K562 (cell line): Measurements from ENCODE around the gene RDH11. TPM values are rescaled to one million over a fixed set of nuclear protein-coding genes. Genes with fewer than 3 reads are reported as not detected.

Source experiments
- ATAC-seq: fragments of 200-7000 bp; cut with Tn5 transposase; 3 replicates; pipeline ENCODE4 v1.9.1; 2020; ENCODE audit warnings: moderate library complexity
- BruUV-seq: library from RNA; stranded (reverse); fragments of 400-500 nt; replicated peaks from 2 replicates; lab custom pipeline; 2021; lab: Mats Ljungman, UMichigan
- CTCF ChIA-PET: fragments of 300-600 bp; formaldehyde crosslinking; extraction: SDS; loops from one replicate; lab custom pipeline; 2021; ENCODE audit warnings: low intra/inter-chr PET ratio; lab: Yijun Ruan, JAX
- POLR2A ChIA-PET: fragments of 300-600, 350-650 bp; sonication (Branson Sonifier 250); formaldehyde crosslinking; extraction: SDS; loops from one replicate; lab custom pipeline; 2021; ENCODE audit warnings: antibody characterized with exemption, inconsistent platforms; lab: Yijun Ruan, JAX
- DNase-seq, 4 experiments: peaks; one replicate each; pipeline versions ENCODE4 v3.0.0 to v3.0.0-alpha.2; 2011 to 2018; ENCODE audit warnings: low spot score in 3 of 4, mixed read lengths in 3 of 4; ENCODE audit errors: extremely low read depth in 1 of 4
- FAIRE-seq: peaks from 2 replicates; lab custom pipeline; 2011; peaks lifted over from hg19 to GRCh38; lab: Jason Lieb, UNC
- H2AFZ ChIP-seq: 2 replicates; pipeline ENCODE4 v1.6.0; 2011; ENCODE audit warnings: low read depth, low read length, control low read depth, inconsistent platforms
- H3K27ac ChIP-seq: fragments of 200-600 bp; 3 replicates; pipeline ENCODE4 v1.8.0; 2011; ENCODE audit warnings: low read depth, mild to moderate bottlenecking, control low read depth, inconsistent platforms, low read length, moderate library complexity, mixed read lengths; ENCODE audit errors: extremely low read depth
- H3K27me3 ChIP-seq, 2 experiments: fragments of 300-600 bp in 1 of 2; 2 replicates in 1 of 2; 3 replicates in 1 of 2; pipeline versions ENCODE4 v1.6.0 to v1.8.0; 2011; ENCODE audit warnings: inconsistent platforms in 2 of 2, low read length in 2 of 2, mild to moderate bottlenecking in 1 of 2, mixed read lengths in 1 of 2, moderate library complexity in 1 of 2; ENCODE audit not compliant: control insufficient read depth in 2 of 2, insufficient read depth in 2 of 2
- H3K36me3 ChIP-seq: fragments of 300-600 bp; 3 replicates; pipeline ENCODE4 v1.8.0; 2011; ENCODE audit warnings: mild to moderate bottlenecking, low read length, inconsistent platforms; ENCODE audit not compliant: control insufficient read depth, insufficient read depth
- H3K4me1 ChIP-seq, 2 experiments: fragments of 200-600 bp in 1 of 2; replicated peaks in 1 of 2; 2 replicates in 1 of 2; 3 replicates in 1 of 2; pipeline versions ENCODE4 v1.5.1 to v1.8.0; 2011; ENCODE audit warnings: inconsistent platforms in 2 of 2, low read length in 2 of 2, mild to moderate bottlenecking in 1 of 2, mixed read lengths in 1 of 2, moderate library complexity in 1 of 2; ENCODE audit not compliant: control insufficient read depth in 2 of 2, insufficient read depth in 2 of 2
- H3K4me2 ChIP-seq: 2 replicates; pipeline ENCODE4 v1.6.1; 2011; ENCODE audit warnings: low read length, control low read depth, inconsistent platforms, mixed read lengths; ENCODE audit not compliant: insufficient read depth
- H3K4me3 ChIP-seq: fragments of 200-600 bp; sonication (generic), shearing (Covaris generic); 2 replicates; pipeline ENCODE4 v1.5.1; 2016; ENCODE audit warnings: control low read depth, inconsistent platforms
- H3K79me2 ChIP-seq: fragments of 200-600 bp; 3 replicates; pipeline ENCODE4 v1.8.0; 2011; ENCODE audit warnings: low read length, inconsistent platforms; ENCODE audit not compliant: control insufficient read depth, insufficient read depth
- H3K9ac ChIP-seq, 2 experiments: 2 replicates each; pipeline versions ENCODE4 v1.6.0 to v1.6.1; 2011; ENCODE audit warnings: low read depth in 2 of 2, low read length in 2 of 2, control low read depth in 1 of 2, inconsistent platforms in 1 of 2, mild to moderate bottlenecking in 1 of 2, mixed read lengths in 1 of 2; ENCODE audit not compliant: insufficient read depth in 1 of 2
- H3K9me1 ChIP-seq: one replicate; pipeline ENCODE4 v1.6.0; 2011; ENCODE audit warnings: inconsistent platforms, mild to moderate bottlenecking, low read length, moderate library complexity; ENCODE audit not compliant: control insufficient read depth, insufficient read depth
- H3K9me3 ChIP-seq: replicated peaks from 2 replicates; pipeline ENCODE4 v1.5.1; 2011; ENCODE audit warnings: low read depth, low read length, inconsistent platforms; ENCODE audit not compliant: control insufficient read depth, insufficient read depth
- H4K20me1 ChIP-seq: replicated peaks from 2 replicates; pipeline ENCODE4 v1.6.1; 2011; ENCODE audit warnings: low read length, inconsistent platforms, mixed read lengths; ENCODE audit not compliant: control insufficient read depth, insufficient read depth
- MYNN ChIP-seq, 2 experiments: sonication (generic); formaldehyde crosslinking in 1 of 2; IDR thresholded peaks; 2 replicates each; pipeline versions ENCODE4 v1.5.0 to v1.6.1; 2016 to 2020; ENCODE audit warnings: antibody characterized with exemption in 1 of 2, missing genetic modification reagents in 1 of 2
- SETDB1 ChIP-seq: IDR thresholded peaks from one replicate; pipeline ENCODE4 v1.6.1; 2012; ENCODE audit warnings: low read length, control low read depth, inconsistent platforms
- SIN3A ChIP-seq, 2 experiments: fragments of 150-350 bp in 1 of 2; IDR thresholded peaks; 2 replicates each; pipeline ENCODE4 v1.6.1; 2011 to 2016; ENCODE audit warnings: borderline replicate concordance in 2 of 2, low read depth in 2 of 2, low read length in 2 of 2, mild to moderate bottlenecking in 2 of 2, moderate library complexity in 2 of 2; ENCODE audit not compliant: control insufficient read depth in 1 of 2
- SMAD3 ChIP-seq: fragments of 450-650 bp; formaldehyde crosslinking; conservative IDR thresholded peaks from 2 replicates; pipeline ENCODE4 v1.4.0; 2020; ENCODE audit warnings: mild to moderate bottlenecking
- TAF9B ChIP-seq: fragments of 450-650 bp; IDR thresholded peaks from 2 replicates; pipeline ENCODE4 v1.6.1; 2018; ENCODE audit warnings: mild to moderate bottlenecking; ENCODE audit not compliant: partially characterized antibody
- TBP ChIP-seq: optimal IDR thresholded peaks from 2 replicates; pipeline ENCODE3; 2011; ENCODE audit warnings: low read depth, low read length, improper control_type of control experiment
- ZFP30 ChIP-seq: fragments of 250-450 bp; sonication (Bioruptor Pico); IDR thresholded peaks from 2 replicates; pipeline ENCODE4 v1.8.0; 2022; ENCODE audit warnings: moderate library complexity, mild to moderate bottlenecking, inconsistent platforms, borderline replicate concordance
- ZNF316 ChIP-seq: fragments of 450-650 bp; IDR thresholded peaks from 2 replicates; pipeline ENCODE4 v1.6.1; 2016
- WGBS: fragments of 100-300 bp; shearing (Covaris generic); methylation state at CpG from one replicate; pipeline ENCODE4 v1.1.6; 2016; ENCODE audit warnings: low coverage, mixed read lengths; ENCODE audit not compliant: insufficient coverage; ENCODE audit errors: missing lambda C conversion rate; 5-methylcytosine and 5-hydroxymethylcytosine counted together
- in situ Hi-C: fragments of 300-500 bp; cut with MboI; formaldehyde crosslinking; loops from 4 replicates; pipeline ENCODE4 v1.15.0; 2018; ENCODE audit warnings: inconsistent platforms, mixed read lengths
- intact Hi-C: fragments of 100-400 bp; cut with micrococcal nuclease; formaldehyde crosslinking; loops from 2 replicates; pipeline ENCODE4 v1.14.2; 2022
- polyA plus RNA-seq, 8 experiments: library from polyadenylated mRNA; depleted of rRNA in 4 of 8; stranded (reverse) in 5 of 8; unstranded in 3 of 8; fragments of >200 nt; fragmentation: Nextera tagmentation in 2 of 8; fragmentation: Illumina TruSeq in 1 of 8; extraction: Ambion mirVana in 2 of 8; extraction: Trizol in 1 of 8; gene quantifications; 2 replicates each; pipeline versions ENCODE4 v1.2.1 to v1.2.3, GENCODE V29; 2011 to 2014; ENCODE audit warnings: inconsistent platforms in 1 of 8, missing spikeins in 1 of 8
- total RNA-seq, 7 experiments: library from RNA; depleted of rRNA in 6 of 7; stranded (reverse); fragments of >200 nt in 6 of 7; fragmentation: Illumina TruSeq in 2 of 7; extraction: Trizol in 2 of 7; gene quantifications; 2 replicates each; pipeline versions ENCODE4 v1.2.1 to v1.2.3, GENCODE V29; 2011 to 2021; ENCODE audit warnings: low replicate concordance in 1 of 7
- TF ChIP-seq, protein P1 (sequence below), 3 experiments: IDR thresholded peaks in 2 of 3; conservative IDR thresholded peaks in 1 of 3; 2 replicates each; pipeline ENCODE4 v1.5.1; 2011 to 2012; ENCODE audit warnings: low read length in 3 of 3, mild to moderate bottlenecking in 3 of 3, control low read depth in 2 of 3, improper control_type of control experiment in 1 of 3, inconsistent platforms in 1 of 3, low read depth in 1 of 3, mixed read lengths in 1 of 3, moderate library complexity in 1 of 3; ENCODE audit not compliant: insufficient read depth in 2 of 3
- TF ChIP-seq, protein P2 (sequence below), 2 experiments: fragments of 150-350 bp in 1 of 2; IDR thresholded peaks; 2 replicates each; pipeline ENCODE4 v1.6.1; 2012 to 2016; ENCODE audit warnings: low read depth in 2 of 2, low read length in 2 of 2, mild to moderate bottlenecking in 1 of 2, moderate library complexity in 1 of 2
- TF ChIP-seq, protein P3 (sequence below): fragments of 450-650 bp; formaldehyde crosslinking; IDR thresholded peaks from 2 replicates; pipeline ENCODE4 v1.4.0; 2022; ENCODE audit warnings: mild to moderate bottlenecking, moderate library complexity
- TF ChIP-seq, protein P4 (sequence below): IDR thresholded peaks from 2 replicates; pipeline ENCODE4 v1.6.1; 2011; ENCODE audit warnings: borderline replicate concordance, low read depth, mild to moderate bottlenecking, moderate library complexity, low read length; ENCODE audit not compliant: insufficient read depth, poor library complexity, severe bottlenecking

Gene RDH11
- total and polyA plus RNA-seq, 9 of the 15 experiments (the other 6 are each of a cell fraction or from before 2014, with no cell fraction given) = 50.6 to 172 (median 70.5) TPM

DNA sequence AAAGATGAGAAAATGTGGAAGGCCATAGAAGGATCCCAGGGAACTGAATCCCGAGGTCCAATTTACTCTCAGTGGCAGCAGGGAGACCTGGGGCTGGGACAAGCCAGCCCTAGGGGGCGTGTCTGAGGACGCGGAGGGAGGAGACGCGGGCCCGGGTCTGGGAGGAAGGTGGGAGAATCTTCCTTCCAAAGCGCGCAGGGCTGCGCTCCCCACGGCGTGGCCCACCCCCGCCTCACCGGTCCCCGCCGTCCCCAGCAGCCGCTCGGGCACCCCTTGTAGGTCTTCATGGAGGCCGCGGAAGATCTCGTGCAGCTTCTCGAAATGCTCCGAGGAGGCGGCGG, 21.5 kb downstream of the RDH11 start:
- Histone ChIP-seq H3K27ac (peak overlapping the region; percentile 94), H4K20me1 (no peaks in the 10 kb centered on the region), H2AFZ (peak overlapping the region; percentile 96), H3K9me3 (no peaks in the 10 kb centered on the region), H3K79me2 (peaks cover 52% of the 10 kb centered on the region), H3K4me1 (peaks cover 16 to 17% of the 10 kb centered on the region in 2 experiments; a peak in 4 of 5 replicates), H3K9ac (peak overlapping the region; percentile 90 to 98), H3K4me3 (peak overlapping the region; percentile 90), H3K4me2 (peak overlapping the region; percentile 84), H3K36me3 (peaks cover 32% of the 10 kb centered on the region), H3K9me1 (no peaks in the 10 kb centered on the region), H3K27me3 (no peaks in the 10 kb centered on the region)
- peak; percentile 48 for FAIRE-seq
- BruUV-seq = no TSS peak
- CTCF ChIA-PET = interaction anchor here (1.3 kb wide), 1 partner anchor 30 kb away, joined by 6 read pairs; no protein-coding TSS in a partner anchor
- in situ Hi-C loops (no loop called here), intact Hi-C loops (loop anchor here (2.0 kb wide), 2 partner anchors 21 to 31 kb away; partner anchors contain the start of gene RDH11)
- ATAC-seq = peak; percentile 90
- POLR2A ChIA-PET = interaction anchor here (0.6 to 1.2 kb wide), 4 partner anchors 10 to 243 kb away, joined by 3 to 6 read pairs (median 3); no protein-coding TSS in a partner anchor
- DNase-seq = peak; percentile 67 to 81 (median 71)
- 6% methylated on average over 6 of the region's 25 CpGs for WGBS
- TF ChIP-seq, protein P1, sequence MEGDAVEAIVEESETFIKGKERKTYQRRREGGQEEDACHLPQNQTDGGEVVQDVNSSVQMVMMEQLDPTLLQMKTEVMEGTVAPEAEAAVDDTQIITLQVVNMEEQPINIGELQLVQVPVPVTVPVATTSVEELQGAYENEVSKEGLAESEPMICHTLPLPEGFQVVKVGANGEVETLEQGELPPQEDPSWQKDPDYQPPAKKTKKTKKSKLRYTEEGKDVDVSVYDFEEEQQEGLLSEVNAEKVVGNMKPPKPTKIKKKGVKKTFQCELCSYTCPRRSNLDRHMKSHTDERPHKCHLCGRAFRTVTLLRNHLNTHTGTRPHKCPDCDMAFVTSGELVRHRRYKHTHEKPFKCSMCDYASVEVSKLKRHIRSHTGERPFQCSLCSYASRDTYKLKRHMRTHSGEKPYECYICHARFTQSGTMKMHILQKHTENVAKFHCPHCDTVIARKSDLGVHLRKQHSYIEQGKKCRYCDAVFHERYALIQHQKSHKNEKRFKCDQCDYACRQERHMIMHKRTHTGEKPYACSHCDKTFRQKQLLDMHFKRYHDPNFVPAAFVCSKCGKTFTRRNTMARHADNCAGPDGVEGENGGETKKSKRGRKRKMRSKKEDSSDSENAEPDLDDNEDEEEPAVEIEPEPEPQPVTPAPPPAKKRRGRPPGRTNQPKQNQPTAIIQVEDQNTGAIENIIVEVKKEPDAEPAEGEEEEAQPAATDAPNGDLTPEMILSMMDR (IDR thresholded peaks at IDR 0.05 in 2 of 3, conservative IDR thresholded peaks at IDR 0.05 in 1 of 3; ENCODE audit: insufficient read depth in 2 of 3, low read depth in 1 of 3, low read length in 3 of 3) = 0 out of 6 replicates have a peak, but pooled peaks of 1 of the 3 experiments have one; percentile 5
- no peak for TF ChIP-seq MYNN (IDR thresholded peaks at IDR 0.05)
- no peak for TF ChIP-seq MYNN (CRISPR knock-in tag; IDR thresholded peaks at IDR 0.05)
- TF ChIP-seq, protein P2, sequence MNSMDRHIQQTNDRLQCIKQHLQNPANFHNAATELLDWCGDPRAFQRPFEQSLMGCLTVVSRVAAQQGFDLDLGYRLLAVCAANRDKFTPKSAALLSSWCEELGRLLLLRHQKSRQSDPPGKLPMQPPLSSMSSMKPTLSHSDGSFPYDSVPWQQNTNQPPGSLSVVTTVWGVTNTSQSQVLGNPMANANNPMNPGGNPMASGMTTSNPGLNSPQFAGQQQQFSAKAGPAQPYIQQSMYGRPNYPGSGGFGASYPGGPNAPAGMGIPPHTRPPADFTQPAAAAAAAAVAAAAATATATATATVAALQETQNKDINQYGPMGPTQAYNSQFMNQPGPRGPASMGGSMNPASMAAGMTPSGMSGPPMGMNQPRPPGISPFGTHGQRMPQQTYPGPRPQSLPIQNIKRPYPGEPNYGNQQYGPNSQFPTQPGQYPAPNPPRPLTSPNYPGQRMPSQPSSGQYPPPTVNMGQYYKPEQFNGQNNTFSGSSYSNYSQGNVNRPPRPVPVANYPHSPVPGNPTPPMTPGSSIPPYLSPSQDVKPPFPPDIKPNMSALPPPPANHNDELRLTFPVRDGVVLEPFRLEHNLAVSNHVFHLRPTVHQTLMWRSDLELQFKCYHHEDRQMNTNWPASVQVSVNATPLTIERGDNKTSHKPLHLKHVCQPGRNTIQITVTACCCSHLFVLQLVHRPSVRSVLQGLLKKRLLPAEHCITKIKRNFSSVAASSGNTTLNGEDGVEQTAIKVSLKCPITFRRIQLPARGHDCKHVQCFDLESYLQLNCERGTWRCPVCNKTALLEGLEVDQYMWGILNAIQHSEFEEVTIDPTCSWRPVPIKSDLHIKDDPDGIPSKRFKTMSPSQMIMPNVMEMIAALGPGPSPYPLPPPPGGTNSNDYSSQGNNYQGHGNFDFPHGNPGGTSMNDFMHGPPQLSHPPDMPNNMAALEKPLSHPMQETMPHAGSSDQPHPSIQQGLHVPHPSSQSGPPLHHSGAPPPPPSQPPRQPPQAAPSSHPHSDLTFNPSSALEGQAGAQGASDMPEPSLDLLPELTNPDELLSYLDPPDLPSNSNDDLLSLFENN (IDR thresholded peaks at IDR 0.05; ENCODE audit: low read depth in 2 of 2, low read length in 2 of 2) = no peak
- TF ChIP-seq SETDB1 = no peak
- no peak for TF ChIP-seq ZNF316
- peak in 1 of 2 experiments; percentile 33; a peak in 1 of 4 replicates for TF ChIP-seq SIN3A (IDR thresholded peaks at IDR 0.05; ENCODE audit: borderline replicate concordance in 2 of 2, control insufficient read depth in 1 of 2, low read depth in 2 of 2, low read length in 2 of 2)
- TF ChIP-seq, protein P3, sequence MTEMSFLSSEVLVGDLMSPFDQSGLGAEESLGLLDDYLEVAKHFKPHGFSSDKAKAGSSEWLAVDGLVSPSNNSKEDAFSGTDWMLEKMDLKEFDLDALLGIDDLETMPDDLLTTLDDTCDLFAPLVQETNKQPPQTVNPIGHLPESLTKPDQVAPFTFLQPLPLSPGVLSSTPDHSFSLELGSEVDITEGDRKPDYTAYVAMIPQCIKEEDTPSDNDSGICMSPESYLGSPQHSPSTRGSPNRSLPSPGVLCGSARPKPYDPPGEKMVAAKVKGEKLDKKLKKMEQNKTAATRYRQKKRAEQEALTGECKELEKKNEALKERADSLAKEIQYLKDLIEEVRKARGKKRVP (CRISPR knock-in tag) = no peak
- no peak for TF ChIP-seq TAF9B
- TF ChIP-seq, protein P4, sequence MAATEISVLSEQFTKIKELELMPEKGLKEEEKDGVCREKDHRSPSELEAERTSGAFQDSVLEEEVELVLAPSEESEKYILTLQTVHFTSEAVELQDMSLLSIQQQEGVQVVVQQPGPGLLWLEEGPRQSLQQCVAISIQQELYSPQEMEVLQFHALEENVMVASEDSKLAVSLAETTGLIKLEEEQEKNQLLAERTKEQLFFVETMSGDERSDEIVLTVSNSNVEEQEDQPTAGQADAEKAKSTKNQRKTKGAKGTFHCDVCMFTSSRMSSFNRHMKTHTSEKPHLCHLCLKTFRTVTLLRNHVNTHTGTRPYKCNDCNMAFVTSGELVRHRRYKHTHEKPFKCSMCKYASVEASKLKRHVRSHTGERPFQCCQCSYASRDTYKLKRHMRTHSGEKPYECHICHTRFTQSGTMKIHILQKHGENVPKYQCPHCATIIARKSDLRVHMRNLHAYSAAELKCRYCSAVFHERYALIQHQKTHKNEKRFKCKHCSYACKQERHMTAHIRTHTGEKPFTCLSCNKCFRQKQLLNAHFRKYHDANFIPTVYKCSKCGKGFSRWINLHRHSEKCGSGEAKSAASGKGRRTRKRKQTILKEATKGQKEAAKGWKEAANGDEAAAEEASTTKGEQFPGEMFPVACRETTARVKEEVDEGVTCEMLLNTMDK = no peak
- TF ChIP-seq ZFP30 = no peak
- TF ChIP-seq SMAD3 = no peak
- peak; percentile 12 for TF ChIP-seq TBP
